Esophagus squamous epithelium (tissue), 4 donors: ENCODE data around the gene PRKAR2B. TPM values are rescaled to one million over a fixed set of nuclear protein-coding genes. Genes with fewer than 3 reads are reported as not detected.

ENCODE experiments used
- total RNA-seq, 4 donors: library from RNA; depleted of rRNA; stranded (reverse); fragments of >200 nt; gene quantifications; one replicate each; pipeline ENCODE4 v1.1.0, GENCODE V29; 2016

The PRKAR2B gene
- total RNA-seq, 4 donors from 2014 or later = 1.1 to 23.1 (median 4.2) TPM

Other genes with a start within 250 kb of the PRKAR2B start
- 1 to 10 TPM; 1.3 to 6.1 (median 2.5) TPM for gene PIK3CG, start 179.4 kb upstream of the PRKAR2B start, total RNA-seq
- gene HBP1, start 124.3 kb downstream of the PRKAR2B start, total RNA-seq = 100 to 1,000 TPM in 1 of 4 donors, 10 to 100 TPM in 3; 51.5 to 108 (median 69.7) TPM